GM18517 (cell line): ENCODE measurements around the gene EEF1AKMT3.

Experiments
- ATAC-seq: cut with Tn5 transposase; IDR thresholded peaks from one replicate; pipeline ENCODE4 v1.9.1; 2021; ENCODE audit warnings: mild to moderate bottlenecking, moderate library complexity; ENCODE audit not compliant: unreplicated experiment

The EEF1AKMT3 gene

DNA sequence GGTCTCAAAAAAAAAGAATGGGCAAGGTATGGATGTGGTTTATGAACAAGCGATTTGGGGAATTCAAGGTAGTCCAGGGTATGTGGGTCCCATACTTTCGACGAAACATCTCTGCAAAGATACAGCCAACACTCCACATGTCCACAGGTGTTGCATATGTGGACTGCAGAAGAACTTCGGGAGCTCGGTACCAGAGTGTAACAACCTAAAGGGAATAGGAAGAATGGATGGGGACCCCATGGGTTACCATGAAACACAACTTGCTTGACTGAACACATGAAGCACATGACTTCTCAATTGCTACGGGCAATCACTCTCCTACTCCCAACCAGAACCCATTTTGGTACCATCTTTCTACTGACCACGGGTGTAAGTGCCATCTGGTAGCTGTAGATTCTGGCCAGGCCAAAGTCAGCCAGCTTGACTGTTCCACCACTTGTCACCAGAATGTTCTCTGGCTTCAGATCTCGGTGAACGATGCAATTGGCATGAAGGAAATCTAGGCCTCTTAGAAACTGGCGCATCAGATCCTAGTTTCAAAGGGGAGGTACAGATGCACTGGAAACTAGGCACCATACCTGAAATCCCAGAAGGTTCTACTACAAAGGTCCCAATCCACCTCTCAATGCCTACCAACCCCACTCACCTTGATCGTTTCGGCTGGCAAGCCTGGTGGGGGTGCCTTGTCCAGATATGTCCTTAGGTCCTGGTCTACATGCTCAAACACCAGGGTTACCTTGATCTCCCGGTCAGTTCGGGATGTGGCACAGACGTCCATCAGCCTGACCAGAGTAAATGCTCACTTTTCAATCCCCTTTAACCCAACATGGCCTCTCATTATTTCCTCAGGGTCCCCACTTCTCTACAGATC, 21.6 kb upstream of the EEF1AKMT3 start:
- no peak for ATAC-seq

DNA sequence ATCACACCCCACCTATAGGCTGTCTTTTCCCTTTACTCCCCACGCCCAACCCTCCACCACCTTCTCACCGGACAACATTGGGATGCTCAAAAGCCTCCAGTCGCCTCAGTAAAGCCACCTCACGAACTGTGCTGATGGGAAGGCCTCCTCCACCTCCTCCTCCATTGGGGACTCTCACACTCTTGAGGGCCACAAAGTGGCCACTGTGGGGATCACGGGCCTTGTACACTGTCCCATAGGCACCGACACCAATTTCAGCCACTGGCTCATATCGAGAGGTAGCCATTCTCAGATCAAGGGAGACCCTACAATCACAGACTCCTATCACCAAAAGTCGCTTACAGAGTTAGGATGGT, 21.0 kb upstream of the EEF1AKMT3 start:
- ATAC-seq, result no peak

DNA sequence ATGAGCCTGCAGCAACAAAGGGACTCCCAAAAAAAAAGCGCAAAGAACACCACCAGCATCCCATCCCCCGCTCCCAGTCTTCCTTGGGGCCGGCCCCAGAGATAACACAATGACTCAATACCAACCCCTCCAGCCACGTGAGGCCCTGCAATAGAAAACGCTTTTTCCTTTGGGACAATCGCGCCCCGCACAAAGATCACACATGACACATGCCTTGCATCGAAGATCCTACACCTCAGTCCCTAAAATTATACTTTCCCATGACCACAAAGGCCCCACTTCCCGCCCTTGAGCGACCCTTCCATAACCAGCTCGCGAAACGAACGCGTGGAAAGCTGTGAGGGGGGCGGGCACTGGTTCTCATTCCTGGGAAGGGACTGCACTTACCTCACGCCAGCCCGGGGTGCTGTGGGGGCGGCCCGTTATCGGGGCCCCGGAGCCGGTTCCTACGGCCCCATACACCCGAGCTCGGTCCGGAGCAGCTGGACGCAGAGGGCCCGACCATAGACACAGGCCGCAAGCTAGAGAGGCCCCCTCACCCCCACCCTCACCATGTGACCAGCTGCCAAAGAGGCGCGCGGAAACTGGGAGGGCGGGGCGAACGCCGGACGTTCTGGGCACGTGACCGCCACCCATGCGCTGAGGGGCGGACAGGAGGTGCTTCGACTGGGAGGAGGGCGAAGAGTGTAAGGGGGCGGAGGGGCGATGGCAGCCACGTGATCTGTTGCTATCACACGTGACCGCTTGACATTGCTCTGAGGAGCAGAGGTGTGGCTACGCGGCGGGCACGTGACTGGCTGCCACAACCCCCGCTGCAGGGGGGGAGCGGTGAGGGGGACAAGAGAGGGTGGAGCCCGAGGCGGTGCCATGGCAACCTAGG, 20.4 kb upstream of the EEF1AKMT3 start, which contains the start of gene CDK4:
CDK4 (minus strand) TSS at position 523 of the 880 bp plus-strand sequence. CDS start 593 bp downstream, outside the sequence.
- ATAC-seq, result peak; percentile 77

DNA sequence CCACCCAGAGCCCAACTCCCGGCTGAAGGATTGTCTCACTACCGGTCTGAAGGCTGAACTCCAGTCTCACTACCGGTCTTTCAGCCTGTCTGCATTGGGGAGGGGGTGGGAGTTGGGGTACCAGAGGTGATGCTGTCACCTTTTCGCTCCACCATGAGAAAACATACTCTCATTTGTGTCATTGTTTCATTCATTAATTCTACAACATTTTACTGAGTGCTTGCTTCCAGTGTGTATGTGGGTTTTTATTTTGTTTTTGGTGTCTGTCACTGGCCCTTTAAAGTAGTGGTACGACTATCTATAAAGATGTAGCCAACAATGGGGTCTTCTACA, 19.8 kb upstream of the EEF1AKMT3 start:
- ATAC-seq, result no peak

DNA sequence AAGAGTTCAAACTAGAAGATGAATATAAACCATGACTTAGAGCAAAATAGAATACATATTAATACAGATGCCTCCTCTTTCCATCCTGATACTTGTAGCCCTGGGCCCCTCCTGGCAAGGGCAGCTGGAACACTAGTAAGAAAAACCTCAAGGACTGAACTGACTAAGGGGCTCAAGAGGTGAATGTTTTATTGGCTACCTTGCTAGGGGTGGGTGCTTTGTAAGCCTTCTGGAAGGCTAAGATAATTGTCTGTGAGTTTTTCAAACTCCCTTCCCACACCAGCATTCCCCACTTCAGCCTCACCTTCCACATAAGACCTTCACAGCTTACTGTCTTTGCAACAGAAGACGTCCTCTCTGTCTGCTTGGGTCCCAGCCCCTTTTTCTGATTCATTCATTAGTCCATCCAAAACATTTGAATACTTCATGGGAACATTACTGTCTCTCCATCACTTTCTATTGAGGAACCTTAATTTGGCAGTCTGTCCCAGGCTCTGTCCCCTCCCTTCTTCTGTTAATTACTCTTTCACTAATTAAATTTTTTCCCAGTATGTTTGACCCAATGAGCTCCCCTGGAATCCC, 18.6 kb upstream of the EEF1AKMT3 start:
- ATAC-seq, result no peak

DNA sequence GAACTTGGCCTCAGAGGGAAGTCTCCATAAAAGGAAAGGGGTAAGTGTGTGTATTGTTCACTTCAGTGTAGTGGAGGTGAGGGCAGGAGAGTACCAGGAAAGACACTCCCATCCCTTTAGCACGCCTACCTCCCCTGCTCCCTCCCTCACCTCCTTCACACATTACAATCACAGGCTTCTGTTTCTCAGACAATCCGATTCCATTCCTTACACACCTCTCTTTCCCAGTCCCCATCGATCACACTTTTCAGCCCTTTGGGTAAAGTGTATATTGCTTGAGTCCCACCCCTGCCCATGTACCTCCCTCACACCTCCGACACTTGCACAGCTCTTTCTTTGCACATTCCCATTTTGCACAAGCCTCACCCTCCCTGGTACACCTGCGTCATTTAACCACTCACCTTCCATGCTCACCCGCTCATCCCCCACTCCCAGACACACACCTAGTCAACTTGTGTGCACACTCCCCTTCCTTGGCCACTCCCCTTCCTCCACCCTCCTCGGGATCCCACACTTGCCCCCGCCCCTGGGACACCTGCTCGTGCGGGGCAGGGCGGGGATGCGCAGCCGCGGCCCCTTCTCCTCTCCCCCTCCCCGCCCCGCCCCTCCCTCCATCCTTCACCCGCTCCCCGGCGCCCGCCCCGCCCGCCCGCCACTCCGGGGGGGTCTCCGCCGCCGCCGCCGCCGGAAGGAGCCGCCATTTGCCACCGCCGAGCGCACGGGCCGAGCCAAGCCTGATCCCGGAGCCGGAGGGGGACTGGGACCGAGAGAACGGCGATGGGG, 17.8 kb upstream of the EEF1AKMT3 start, which contains the start of gene MARCHF9:
MARCHF9 (plus strand) TSS at position 693 of the 783 bp plus-strand sequence. CDS start 426 bp downstream, outside the sequence.
- peak; percentile 34 for ATAC-seq

DNA sequence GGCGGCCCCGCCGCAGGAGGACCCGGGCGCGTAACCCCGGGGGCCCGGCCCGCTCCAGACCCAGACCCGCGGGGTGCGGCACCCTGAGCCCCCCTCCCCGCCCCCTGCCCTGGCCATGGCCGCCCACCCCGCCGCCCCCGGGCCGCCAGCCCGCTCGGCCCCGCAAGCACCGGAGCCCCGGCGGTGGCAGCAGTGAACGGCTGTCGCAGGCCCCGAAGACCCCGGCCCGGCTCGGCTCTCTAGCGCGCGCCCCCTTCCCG, 17.3 kb upstream of the EEF1AKMT3 start:
- no peak for ATAC-seq

DNA sequence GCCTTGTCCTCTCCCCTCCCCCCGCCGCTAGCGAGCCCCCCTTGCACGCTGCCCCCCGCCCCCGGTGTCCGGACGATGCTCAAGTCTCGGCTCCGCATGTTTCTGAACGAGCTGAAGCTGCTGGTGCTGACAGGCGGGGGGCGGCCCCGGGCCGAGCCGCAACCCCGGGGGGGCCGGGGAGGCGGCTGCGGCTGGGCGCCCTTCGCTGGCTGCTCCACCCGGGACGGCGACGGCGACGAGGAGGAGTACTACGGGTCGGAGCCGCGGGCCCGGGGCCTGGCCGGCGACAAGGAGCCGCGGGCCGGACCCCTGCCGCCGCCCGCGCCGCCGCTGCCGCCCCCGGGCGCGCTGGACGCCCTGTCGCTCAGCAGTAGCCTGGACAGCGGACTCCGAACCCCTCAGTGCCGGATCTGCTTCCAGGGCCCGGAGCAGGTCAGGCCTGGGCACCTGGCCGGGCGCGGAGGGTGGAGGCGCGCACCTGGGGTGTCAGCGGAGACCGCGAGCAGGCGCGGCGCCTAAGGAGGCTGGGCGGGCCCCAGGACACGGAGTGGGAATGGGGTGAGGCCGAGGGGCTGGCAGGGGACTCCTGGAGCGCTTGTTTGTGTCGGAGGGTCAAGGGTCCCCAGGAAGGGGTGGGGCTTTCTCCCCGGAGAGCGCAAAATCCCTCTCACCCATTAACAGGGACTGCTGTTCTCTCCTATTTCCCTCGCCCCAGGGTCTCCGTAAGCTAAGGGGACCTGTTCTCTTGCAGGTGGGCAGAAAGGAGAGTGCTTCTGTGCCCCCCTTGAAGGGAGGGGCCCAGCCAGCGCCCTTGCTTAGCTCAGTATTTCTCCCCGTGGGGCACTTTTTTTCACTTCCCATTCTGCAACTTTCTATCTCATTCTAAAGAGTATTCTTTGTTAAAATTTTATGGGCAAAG, 16.7 kb upstream of the EEF1AKMT3 start:
- no peak for ATAC-seq

DNA sequence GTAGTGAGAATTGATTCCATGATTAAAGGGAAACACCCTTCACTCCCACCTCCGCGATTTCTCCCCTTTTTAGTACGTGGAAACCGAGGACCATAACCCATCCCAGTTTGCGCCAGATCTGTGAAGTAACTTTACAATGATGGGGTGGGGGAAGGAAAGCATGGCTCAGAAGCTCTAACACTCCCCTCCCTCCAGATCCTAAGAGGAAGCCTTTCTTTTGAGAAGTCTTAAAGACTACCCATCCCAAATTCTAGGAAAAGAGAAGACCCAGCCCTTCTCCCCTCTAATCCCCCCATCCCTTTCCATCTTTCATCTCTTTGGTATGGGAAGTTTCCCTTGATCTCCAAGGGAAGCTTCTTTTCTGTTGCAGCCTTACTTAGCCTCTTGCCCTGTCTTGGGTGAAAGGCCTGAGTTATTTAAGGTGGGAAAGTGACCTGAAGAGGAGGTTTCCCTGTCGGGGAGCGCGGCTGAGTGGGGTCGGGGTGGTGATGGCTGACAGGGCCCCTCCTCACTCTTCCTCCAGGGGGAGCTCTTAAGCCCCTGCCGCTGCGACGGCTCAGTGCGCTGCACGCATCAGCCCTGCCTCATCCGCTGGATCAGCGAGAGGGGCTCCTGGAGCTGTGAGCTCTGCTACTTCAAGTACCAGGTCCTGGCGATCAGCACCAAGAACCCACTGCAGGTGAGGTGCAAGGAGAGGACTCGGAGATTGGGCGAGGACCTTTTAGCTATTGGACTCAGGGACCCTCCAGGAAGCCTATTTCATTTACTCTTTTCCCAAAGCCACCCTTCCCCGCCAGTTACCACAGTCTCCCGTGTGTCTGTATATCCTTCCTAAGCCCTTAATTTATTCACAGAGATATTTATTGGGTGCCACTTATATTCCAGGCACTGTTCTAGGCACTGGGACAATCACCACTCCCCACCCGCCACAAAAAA, 15.7 kb upstream of the EEF1AKMT3 start:
- no peak for ATAC-seq

DNA sequence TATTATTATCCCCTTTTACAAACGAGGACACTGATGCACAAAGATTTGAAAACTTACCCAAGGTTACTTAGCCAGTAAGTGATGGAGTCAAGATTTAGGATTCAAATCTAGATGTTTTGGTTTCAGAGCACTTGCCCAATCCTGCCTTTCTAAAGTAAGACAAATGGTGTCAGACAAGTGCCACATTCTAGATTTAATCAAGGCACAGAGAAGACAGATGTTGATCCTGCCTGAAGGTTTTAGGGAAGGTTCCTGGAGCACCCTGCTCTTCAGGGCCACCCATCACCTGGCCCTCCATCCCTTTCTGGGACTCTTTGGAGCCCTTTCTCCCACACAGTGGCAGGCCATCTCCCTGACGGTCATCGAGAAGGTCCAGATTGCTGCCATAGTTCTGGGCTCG, 14.6 kb upstream of the EEF1AKMT3 start:
- ATAC-seq, result no peak

DNA sequence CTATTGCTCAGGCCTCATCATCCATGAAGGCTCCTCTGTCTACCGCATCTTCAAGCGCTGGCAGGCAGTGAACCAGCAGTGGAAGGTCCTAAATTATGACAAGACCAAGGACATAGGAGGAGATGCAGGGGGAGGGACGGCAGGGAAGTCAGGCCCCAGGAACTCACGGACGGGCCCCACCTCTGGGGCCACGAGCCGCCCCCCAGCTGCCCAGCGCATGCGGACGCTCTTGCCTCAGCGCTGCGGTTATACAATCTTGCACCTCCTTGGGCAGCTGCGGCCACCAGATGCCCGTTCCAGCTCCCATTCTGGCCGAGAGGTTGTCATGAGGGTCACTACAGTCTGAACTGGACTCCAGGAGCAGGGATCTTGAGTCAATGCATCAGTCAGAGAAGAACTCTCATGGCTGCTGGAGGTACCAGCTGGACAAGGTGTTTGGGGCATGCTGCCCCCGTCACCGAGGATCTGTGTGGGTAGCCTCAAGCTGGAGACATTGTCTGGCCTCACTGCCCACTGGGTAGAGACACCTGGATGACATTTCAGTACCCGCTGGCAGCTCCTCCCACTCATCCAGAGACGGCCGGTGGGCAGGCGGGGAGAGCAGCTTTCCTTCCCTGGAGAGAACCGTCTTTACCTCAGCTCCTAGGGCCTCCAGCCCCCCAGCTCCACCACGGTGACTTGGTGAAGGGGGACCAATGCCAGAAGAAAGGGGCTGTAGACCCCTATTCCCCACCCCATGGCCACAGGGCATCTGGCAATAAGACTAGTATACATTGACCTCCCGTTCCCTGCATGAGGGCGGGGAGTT, 13.7 kb upstream of the EEF1AKMT3 start:
- no peak for ATAC-seq

DNA sequence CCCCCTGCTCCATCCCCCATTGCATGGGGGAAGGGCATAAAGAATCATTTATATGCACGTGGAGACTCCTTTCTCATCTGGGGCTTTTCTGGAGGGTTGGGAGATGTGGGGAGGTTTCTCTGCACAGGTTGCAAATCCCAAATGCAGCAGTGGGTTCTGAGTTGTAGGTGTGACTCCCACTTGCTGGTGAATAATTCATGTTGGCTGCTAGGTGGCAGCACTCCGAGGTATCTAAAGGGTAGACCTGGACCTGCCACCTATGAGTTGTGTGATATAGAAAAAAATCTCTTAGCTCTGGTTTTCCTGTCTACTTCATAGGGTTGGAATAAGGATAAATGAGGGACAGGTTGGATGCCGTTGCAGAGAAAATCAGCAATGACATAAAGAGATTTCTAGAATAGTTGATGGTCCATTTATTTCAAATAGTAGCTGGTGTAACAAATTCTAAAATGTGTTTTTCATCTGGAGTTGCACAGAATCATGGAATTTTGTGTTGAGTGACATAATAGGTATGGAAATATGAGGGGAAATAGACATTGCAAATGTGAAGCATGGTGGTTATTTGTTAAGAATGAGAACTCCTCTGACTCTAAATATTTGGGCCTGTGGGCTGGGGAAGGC, 12.9 kb upstream of the EEF1AKMT3 start:
- ATAC-seq, result no peak

DNA sequence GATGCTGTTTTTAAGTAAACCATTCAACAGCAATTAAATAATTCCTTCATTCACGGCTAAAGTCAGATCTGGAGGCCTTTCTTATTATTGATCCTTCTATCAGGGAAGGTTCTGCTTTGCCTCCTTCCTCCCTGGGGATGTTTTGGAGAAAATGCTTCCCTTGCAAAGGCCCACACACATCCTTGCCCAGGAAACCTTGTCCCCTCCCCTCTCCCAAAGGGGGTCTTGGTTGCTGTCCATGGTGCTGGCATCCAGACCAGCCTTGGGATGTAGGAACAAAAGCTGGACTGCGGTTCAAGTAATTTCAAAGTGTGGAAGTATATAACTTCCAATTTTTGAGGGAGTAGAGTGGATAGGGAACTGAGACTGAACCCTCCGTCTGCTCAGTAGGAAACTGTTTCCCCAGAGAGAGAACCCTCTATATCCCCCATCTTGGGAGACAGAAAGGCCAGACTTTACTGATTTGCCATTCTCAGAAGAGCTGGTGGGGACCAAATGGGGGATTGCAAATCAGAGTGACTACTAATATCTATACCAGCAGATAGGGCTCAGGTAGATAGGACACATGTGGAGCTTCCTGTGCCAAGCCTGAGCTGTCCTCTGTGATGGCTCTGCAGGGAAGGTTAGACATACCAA, 11.9 kb upstream of the EEF1AKMT3 start:
- no peak for ATAC-seq

DNA sequence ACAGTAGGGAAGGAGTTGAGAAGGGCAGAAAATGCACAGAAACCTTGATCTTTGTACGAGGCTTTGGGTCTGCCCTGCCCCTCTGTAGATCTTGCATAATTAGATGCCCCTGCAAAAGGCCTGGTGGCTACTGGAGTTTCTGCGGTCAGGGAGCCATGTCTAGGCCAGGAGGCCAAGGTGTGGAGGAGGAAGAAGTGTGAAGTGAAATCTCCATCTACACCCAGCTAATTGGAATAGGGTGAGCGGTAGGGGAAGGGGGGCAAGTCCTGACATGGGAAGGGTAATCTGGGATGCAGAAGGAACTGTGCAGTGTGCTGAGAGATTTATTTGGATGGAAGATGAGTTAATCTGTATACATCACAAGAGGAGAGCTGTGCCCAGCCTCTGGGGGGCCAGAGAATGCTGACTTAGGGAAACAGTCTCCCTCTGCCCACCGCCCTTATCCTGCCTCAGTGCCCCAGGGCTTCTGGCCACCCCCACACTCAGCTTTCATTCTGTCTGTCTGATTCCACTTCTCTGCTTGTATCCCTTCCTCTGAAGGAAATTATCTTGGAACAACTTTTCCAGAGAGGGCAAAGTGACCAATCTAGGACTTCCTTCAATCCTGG, 10.9 kb upstream of the EEF1AKMT3 start:
- ATAC-seq, result no peak

DNA sequence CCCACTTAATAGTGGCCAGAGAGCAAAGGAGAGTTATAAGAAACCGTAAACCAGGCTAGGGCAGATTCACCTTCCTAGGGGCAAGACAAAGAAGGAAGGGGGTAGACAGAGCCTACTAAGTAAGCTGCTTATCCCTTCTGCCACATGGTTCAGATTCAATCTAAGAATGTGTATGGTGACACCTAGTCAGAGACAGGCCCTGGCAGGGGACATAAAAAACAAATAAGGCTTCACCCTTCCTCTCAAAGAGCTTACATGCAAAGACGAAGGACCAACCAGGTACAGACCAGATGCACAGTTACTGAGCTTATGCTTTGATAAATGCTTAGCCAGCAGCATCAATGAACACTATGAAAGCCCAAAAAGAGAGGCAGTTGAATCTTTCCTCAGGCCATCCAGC, 10.0 kb upstream of the EEF1AKMT3 start:
- ATAC-seq, result no peak

DNA sequence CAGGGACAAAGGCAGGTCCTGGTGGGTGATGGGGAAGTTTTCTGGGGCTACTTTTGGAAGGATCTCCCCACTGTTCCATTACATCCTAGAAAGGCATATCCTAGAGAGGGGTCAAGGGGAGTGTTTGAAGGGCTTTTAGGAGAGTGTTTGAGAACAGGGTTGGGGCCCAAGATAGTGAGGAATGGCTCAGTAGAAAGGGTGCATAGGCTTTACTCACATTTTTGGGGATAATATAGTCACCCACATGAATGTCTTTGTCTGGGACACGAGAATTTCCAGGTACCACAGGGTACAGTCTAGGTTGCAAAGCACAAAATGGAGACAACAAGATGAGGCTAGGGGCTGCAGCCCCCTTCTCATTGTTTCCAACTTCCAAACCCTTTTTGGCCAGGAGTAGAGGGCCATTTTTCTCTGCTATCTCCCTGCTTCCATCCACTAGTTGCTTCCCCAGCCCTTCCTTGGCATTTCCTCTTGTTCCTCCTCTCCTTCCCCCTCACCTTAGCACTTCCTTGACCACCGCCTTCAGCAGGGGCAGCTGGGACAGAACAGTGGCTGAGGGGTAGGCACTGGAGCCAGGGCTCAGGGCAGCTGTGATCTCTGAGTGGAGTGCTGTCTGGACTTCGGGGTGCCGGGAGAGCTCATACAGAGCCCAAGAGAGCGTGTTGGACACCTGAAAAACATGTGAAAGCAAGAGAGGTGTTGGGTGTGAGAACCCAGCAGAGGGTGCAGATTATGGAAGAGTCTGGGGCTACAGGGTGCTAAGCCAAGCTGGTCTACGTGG, 8.3 kb upstream of the EEF1AKMT3 start:
- no peak for ATAC-seq
